Measurements from ENCODE around the gene RNF207.

Gene RNF207

DNA sequence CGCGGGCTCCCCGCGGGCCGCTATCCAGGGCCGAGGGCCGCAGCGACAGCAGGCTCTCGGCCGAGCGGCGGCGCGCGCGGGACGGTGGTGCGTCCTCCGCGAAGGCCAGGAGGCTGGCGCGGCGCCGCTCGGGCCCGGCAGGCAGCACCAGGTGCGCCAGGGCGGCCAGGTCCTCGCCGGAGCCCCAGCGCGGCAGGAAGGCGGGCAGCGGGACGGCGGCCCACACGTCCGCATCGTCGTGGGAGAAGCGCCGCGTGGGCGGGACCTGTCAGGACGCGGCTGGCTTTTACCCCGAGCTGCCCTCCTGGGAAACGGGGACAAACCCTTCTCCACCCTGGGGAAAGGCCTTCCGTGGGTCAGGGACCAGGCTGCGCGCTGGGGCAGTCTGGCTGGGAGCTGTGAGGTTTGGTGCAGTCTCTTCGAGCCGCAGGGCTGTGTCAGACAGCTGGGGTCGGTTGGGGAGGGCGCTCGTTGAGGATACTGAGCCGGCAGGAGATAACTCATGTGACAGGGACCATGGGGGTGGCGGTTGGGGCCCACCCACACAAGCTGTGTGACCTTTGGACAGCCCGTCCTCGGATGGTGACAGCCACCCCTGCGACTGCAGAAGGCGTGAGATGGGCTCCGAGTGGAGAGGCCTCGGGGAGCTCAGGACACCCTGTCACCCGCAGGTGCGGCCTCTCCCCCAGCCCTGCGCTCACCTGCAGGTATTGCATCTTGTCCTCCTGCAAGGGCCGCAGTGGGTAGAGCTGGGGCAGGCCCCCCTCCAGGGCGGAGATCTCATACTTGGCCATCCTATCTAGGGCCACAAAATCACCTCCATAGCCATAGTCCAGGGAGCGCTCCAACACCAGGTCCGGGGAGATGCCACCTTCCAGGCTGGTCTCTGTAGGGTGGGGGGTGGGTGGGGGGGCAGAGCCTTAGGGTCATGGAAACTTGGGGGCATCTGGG lies 44.1 kb downstream of the RNF207 start:
- DNase-seq (ENCODE audit: low read depth): no peak

DNA sequence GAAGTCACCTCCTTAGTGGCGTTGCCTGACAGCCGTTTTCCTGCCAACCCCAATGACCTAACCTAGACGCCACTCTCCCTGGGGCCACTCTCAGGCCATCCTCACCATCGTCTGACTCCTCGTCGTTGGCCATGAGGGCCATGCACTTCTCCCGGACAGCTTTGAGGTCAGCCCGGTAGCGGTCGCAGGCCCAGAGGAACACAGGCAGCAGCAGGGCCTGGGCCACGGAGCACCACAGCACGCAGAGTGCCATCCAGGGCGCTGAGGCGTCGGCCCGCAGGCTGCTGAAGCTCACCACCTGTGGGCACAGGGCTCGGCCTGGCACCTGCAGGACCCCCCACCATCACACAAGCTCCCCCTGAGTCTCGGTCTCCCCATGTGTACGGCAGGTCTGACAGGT lies 45.3 kb downstream of the RNF207 start:
- no peak for DNase-seq (ENCODE audit: low read depth)

- no peak for DNase-seq (ENCODE audit: low read depth)
Measured at GRCh38 chr1:6251681-6252373, 45.9 kb downstream of the RNF207 start.

- DNase-seq (ENCODE audit: low read depth): no peak
Measured at GRCh38 chr1:6252374-6252710, 46.4 kb downstream of the RNF207 start.

DNA sequence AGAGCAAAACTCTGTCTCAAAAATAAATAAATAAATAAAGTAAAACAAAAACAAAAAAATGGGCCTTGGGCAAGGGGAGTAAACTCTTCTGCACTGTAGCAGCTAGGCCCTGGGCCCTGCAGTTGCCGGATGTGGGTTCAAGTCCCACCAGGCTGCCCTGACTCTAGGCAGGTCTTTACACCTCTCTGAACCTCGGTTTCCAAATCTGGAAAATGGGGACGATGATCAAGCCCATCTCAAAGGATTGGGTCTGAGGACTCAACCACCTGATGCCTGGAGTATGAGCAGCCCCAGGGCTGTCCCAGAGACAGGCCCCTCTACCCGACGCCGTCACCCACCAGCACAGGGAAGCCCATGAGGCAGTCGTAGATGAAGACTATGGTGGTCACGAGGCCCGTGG lies 47.5 kb downstream of the RNF207 start:
- DNase-seq (ENCODE audit: low read depth): no peak

DNA sequence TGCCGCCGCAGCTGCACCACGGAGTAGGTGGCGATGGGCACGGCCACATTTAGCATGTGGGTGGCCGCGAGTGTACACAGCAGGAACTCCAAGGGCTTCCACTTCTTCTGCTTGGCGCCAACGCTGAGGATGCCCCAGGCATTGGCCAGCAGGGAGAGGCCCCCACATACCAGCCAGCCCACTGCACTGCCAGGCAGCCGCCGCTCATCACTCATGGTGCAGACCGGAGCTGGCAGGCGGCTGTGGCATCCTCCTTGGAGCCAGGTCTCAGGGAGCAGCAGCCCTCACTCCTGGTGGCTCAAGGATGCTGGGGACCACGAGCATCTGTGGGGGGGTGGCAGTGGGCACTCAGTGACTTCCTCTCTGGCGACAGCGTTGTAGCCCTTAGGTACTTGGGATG lies 48.8 kb downstream of the RNF207 start:
- DNase-seq (ENCODE audit: low read depth): no peak

GRCh38 chr1:6256645-6257044 lies 50.7 kb downstream of the RNF207 start:
- no peak for DNase-seq (ENCODE audit: low read depth)

DNA sequence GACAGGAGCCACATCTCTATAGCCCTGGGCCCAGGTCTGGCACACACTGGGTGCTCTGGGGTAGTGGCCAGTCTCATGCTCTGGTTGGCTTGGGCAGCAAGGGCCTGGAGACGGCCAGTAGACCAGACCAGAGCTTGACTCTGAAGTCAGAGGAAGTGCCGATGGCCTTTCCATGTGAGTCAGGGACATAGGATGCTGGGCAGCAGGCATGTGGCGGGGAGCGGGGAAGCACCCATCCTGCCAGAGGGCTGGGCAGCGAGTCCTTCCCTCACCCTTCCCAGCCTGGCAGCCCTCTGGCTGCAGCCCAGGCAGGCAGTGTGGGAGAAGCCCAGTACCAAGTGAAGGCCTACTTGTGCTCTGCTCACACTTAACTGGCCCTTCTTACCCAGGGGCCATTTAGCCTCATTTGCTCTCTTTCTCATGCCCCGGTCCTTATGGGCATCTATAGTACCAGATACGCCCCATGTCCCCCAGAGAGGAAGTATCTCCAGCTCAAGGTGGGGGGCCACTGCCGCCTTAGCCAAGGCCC lies 51.7 kb downstream of the RNF207 start:
- no peak for DNase-seq (ENCODE audit: low read depth)

DNA sequence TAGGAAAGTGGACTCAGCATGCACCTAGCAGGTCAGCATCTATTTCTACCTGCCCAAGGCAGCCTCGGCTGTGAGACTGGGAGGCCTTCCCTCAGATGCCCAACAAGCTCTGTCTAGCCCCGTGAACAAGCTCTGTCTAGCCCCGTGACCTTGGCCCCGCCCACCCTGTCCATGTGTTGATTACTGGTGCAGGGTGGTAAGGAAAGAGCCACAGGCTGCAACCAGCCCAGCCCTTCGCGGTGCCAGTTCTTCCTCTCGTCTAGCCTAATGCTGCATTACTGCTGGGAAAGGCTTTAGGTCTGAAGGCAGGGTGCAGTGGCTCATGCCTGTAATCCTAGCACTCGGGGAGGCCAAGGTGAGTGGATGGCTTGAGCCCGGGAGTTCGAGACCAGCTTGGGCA lies 52.8 kb downstream of the RNF207 start:
- DNase-seq (ENCODE audit: low read depth): no peak

- peak; percentile 20 for DNase-seq (ENCODE audit: low read depth)
Measured at GRCh38 chr1:6259491-6260362, 53.8 kb downstream of the RNF207 start.

GRCh38 chr1:6260433-6260934 lies 54.6 kb downstream of the RNF207 start:
- DNase-seq (ENCODE audit: low read depth): no peak

GRCh38 chr1:6260961-6261614 lies 55.2 kb downstream of the RNF207 start, which contains the start of gene GPR153:
Gene GPR153, minus strand, starts transcription at chr1:6261098. Its CDS starts 6,193 bp downstream, at chr1:6254905.
- DNase-seq (ENCODE audit: low read depth): no peak

- no peak for DNase-seq (ENCODE audit: low read depth)
Measured at GRCh38 chr1:6261615-6261995, 55.7 kb downstream of the RNF207 start.

DNA sequence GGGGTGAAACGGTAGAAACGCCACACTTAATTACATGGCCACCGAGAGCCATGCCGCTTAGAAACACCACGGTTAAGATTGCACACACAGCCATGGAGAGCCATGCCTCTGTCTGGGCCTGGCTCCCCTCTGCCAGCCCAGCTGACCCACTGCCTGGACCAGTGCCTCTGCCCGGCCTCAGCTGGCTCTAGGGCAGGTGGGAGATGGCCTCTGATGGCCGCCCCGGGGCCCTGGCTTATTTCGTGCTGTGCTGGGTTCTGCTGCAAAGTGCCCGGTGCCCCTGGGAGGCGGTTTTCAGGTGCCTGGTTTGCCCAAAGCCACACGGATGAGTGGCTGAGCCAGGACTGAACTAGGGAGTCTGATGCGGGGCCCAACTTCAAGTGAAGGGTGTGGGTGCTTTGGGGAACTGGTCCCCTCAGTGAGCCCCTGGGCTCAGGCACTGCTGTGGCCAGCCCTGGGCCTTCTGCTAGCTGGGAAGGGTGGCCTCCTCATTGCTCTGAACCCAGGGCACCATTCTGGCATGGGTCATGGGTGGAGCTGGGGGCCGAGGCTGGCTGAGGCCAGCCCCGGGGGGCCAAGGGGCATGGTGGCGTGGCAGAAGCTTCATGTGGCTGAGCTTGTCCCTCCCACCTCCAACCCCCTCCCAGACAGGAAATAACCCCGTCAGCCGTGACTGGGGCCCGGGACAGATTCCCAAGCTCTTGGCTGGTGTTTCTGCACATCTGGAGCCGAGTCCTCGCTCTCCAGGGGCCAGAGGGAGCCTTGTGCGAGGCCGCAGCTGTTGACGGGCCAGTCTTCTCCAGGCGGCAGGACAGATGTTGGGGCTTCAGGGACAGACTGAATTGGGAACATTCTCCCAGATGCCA lies 56.9 kb downstream of the RNF207 start:
- no peak for DNase-seq (ENCODE audit: low read depth)

- no peak for DNase-seq (ENCODE audit: low read depth)
Measured at GRCh38 chr1:6263716-6264115, 57.8 kb downstream of the RNF207 start.

- no peak for DNase-seq (ENCODE audit: low read depth)
Measured at GRCh38 chr1:6265151-6265550, 59.2 kb downstream of the RNF207 start.

DNA sequence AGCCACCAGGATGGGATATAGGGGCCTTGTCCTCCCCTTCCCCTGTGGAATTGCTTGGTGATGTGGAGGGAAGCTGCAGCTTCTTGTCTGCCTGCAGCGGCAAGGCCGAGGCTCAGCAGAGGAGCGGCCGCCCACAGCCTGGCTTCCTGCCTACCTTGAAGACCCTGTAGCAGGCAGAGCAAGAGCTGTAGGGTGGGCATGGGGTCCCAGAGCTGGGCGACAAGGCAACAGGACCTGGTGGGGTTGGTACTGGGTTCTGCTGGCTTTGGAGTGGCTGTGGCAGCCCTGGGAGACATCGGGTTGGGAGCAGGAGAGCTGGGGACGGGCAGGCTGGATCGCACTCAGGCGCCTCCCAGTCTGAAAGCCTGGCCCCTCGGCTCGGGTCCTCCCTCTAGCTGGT lies 60.7 kb downstream of the RNF207 start:
- DNase-seq (ENCODE audit: low read depth): no peak

GRCh38 chr1:6267686-6268322 lies 61.9 kb downstream of the RNF207 start:
- no peak for DNase-seq (ENCODE audit: low read depth)

DNA sequence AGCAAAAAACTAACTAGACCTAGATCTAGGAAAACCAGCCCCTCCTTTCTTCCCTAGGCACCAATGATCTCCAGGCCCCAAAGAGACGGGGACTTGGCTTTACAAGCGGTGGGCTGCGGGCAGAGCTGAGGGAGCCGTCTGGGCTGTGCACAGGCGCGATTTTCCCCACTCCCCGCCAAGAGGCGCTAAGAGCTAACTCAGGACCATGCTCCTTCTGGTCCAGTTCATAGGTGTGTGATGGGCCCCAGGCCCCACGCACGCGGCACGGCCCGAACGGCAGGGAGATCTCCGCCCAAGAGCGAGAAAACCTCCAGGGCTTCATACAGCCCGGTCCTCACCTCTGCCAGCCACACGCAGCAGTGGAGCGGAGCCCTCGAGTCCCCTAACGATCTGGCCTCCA lies 62.5 kb downstream of the RNF207 start:
- DNase-seq (ENCODE audit: low read depth): no peak

GRCh38 chr1:6269296-6269695 lies 63.4 kb downstream of the RNF207 start:
- no peak for DNase-seq (ENCODE audit: low read depth)

Measured in non-pigmented ciliary epithelial cell (primary cell).